Urinary bladder (tissue), 4 donors: ENCODE measurements around the gene DUSP6. TPM values are rescaled to one million over a fixed set of nuclear protein-coding genes. Genes with fewer than 3 reads are reported as not detected.
A peak's percentile ranks its signal among the peaks of the same experiment; 100 is the strongest.

Source experiments
- DNase-seq: peaks from one replicate; pipeline ENCODE4 v3.0.0-alpha.2; 2015; ENCODE audit errors: extremely low spot score
- H3K27ac ChIP-seq: one replicate; pipeline ENCODE4 v1.5.1; 2013; ENCODE audit warnings: low read depth, mild to moderate bottlenecking, moderate library complexity
- H3K36me3 ChIP-seq: one replicate; pipeline ENCODE4 v1.6.1; 2013; ENCODE audit warnings: mild to moderate bottlenecking, moderate library complexity; ENCODE audit not compliant: insufficient read depth
- H3K4me1 ChIP-seq: one replicate; pipeline ENCODE4 v1.6.1; 2013; ENCODE audit warnings: mild to moderate bottlenecking, moderate library complexity; ENCODE audit not compliant: insufficient read depth
- H3K4me3 ChIP-seq: one replicate; pipeline ENCODE4 v1.5.1; 2013; ENCODE audit warnings: low read depth, low read length
- WGBS: extraction: QIAGEN DNeasy Blood & Tissue Kit; methylation state at CpG from one replicate; pipeline ENCODE4 v1.1.7; 2013; 5-methylcytosine and 5-hydroxymethylcytosine counted together
- polyA plus RNA-seq: library from polyadenylated mRNA; stranded (reverse); fragments of 200-250 nt; gene quantifications from one replicate; pipeline ENCODE4 v1.2.3, GENCODE V29; 2013
- total RNA-seq: library from RNA; depleted of rRNA; stranded (reverse); fragments of >200 nt; gene quantifications from one replicate; pipeline ENCODE4 v1.2.3, GENCODE V29; 2014
- donor health status: healthy with polysubstance abuse.
- donor health status: healthy.

Gene DUSP6, protein sequence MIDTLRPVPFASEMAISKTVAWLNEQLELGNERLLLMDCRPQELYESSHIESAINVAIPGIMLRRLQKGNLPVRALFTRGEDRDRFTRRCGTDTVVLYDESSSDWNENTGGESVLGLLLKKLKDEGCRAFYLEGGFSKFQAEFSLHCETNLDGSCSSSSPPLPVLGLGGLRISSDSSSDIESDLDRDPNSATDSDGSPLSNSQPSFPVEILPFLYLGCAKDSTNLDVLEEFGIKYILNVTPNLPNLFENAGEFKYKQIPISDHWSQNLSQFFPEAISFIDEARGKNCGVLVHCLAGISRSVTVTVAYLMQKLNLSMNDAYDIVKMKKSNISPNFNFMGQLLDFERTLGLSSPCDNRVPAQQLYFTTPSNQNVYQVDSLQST
- 77.1 TPM for total RNA-seq
- 66.1 TPM for polyA plus RNA-seq

DNA sequence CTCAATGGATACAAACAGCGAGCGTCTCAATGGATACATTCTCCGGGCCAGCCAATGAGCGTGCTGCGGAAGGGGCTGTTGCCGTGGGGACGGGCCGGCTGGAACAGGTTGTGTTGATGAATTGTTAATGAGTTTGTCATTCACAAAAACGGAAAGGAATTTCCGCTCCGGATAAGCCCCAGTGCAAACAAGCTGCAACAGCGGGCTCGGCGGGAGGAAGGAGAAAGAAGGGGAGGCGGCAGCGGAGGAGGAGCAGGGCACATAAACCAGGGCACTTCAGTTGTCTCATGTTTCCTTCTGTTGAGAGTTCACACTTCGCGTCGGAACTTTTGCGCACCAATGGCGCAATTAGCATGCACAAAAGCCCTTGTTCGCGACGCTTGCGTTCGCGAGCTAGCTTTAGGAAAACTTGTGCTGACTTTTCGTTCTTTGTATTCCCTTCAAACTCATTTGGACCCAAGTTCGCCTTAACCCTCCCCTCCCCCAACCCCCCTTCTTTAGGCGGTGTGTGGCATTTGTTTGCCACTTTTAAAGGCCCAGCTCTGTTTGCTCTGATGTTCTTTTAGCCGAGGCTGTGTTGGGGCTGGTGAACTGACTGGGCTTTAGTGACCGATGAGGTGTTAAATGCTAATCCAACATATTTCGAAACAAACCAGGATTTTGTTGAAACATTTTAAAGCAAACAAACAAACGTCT lies at the start of gene DUSP6:
Gene DUSP6 (minus strand): TSS at position 10 of the 696 bp plus-strand sequence. CDS start 462 bp downstream, outside the sequence.
- Histone ChIP-seq H3K36me3 (no peaks in the 10 kb centered on the region), H3K4me1 (no peaks in the 10 kb centered on the region), H3K4me3 (peak within 1 kb of the TSS; percentile 67), H3K27ac (peak within 1 kb of the TSS; percentile 91)
- under 1% methylated on average over 34 of the region's 34 CpGs for WGBS
- peak; percentile 93 for DNase-seq

DNA sequence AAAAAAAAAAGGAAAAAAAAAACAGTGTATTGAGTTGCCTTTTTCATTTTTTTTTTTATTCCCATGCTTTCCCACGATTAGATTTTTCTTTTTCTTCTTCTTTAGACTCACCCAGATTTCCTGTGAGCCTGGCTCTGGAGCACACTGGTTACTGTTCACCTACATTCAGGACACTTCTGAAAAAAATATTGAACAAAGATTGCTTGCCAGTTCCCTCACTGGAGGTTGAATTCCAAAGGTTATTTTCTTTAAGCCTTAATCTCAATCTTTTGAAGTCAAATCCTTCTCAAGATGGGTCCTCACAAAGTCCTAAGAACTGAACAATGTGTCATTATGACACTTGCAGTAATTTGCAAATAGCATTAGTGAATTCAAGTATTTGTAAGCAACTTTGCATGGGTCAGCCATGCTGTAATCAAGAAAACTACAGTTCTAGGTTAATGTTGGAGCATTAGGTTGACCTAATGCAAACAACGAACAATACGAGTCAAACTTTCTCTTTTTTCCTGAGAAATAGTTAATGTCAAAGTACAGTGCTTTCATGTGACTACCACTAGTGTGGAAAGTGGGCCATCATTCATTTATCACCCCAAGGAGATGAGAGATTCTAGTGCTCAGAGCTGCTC lies 49.2 kb upstream of the DUSP6 start:
- Histone ChIP-seq H3K4me1 (no peaks in the 10 kb centered on the region), H3K36me3 (no peaks in the 10 kb centered on the region), H3K4me3 (no peak overlapping the region), H3K27ac (no peak overlapping the region)
- no peak for DNase-seq
- WGBS = 89% methylated on average over 3 of the region's 3 CpGs

DNA sequence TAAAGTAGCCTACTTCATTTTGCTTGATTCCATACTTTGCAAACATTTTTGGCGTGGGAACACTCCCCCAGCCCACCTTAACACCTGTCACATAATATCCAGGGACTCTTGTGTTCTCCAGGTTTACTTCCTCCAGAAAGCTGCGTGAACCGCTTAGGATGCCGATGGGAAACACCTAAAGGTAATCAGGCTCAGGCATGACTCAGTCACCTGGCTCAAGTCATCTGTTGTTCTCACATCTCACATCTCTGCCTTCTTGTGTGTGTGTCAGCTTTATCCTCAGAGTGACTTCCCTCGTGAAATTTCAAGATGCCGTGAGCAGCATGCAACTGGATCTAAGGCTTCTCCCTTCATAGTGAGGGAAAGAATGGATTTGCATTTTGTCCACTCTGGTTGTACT lies 48.1 kb upstream of the DUSP6 start:
- Histone ChIP-seq H3K27ac (no peak overlapping the region), H3K4me1 (no peaks in the 10 kb centered on the region), H3K4me3 (no peak overlapping the region), H3K36me3 (no peaks in the 10 kb centered on the region)
- 96% methylated on average over 6 of the region's 6 CpGs for whole genome bisulfite sequencing
- DNase-seq = no peak

DNA sequence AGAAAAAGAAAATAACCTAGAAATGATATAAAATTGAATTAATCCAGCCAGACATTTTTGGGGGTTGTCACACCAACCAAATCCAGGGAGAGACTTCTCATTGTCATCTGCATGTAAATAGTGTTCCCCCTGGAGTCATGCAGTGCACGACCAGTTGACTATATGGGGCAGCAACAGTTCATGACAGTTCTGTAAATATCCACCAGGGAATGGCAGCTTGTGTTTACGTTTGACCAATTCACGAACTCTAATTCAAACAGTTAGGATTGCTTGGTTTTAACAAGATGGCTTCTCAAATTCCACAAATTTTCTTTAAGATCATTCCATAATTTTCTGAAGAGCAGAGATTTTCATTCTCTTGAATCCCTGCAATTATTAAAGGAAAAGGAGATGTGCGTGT lies 43.4 kb upstream of the DUSP6 start:
- H3K4me3 ChIP-seq = no peak overlapping the region
- H3K27ac ChIP-seq = no peak overlapping the region
- WGBS = 70% methylated on average over 4 of the region's 4 CpGs
- DNase-seq = no peak
- no peaks in the 10 kb centered on the region for H3K4me1 ChIP-seq
- H3K36me3 ChIP-seq = no peaks in the 10 kb centered on the region

DNA sequence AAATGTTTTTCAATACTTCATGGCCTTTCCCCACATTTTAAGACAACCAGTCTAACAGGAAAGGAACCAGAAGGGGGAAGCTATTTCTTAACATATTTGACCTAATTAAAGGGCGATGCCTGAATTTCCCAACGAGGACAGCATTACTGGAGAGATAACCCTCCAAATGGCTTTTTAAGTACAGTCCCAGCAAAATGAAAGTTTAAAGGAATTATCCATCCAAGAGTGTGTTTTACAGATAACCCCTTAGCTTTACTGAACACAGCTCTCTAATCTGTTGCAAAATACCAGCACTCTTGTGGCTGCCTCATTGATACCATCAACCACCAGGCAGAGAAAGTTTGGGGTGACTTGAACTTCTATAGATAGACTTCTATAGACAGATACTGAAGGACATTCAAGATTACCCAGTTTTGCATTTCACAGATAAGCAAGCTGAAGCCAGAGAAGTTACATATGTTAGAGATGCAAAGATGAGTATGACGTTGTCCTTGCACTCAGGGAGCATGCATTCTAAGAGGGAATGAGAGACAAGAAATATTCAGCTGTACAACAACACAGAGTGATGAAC lies 41.3 kb upstream of the DUSP6 start:
- H3K4me3 ChIP-seq = no peak overlapping the region
- peak overlapping the region; percentile 18 for H3K27ac ChIP-seq
- no peaks in the 10 kb centered on the region for H3K4me1 ChIP-seq
- 50% methylated on average over 3 of the region's 3 CpGs for WGBS
- H3K36me3 ChIP-seq = no peaks in the 10 kb centered on the region
- no peak for DNase-seq

DNA sequence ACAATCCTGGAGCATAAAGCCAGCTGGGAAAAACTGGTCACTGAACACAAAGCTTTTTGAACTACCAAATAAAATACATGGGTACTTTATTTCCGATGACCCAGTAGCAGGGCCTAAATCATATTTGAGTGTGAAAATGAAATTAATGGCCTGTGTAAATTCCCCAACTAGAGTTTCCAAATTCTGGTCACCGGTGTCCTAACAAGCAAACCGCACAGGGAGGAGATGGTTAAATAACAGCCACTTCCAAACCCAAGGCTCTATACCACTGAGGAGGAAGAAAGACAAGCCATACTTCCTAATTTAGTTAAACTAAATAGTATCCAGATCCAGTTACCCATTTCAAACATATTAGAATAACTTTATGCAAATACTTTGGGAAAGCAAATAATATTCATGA lies 40.1 kb upstream of the DUSP6 start:
- no peak for DNase-seq
- H3K4me1 ChIP-seq = no peaks in the 10 kb centered on the region
- no peak overlapping the region for H3K27ac ChIP-seq
- H3K36me3 ChIP-seq = no peaks in the 10 kb centered on the region
- 94% methylated on average over 3 of the region's 3 CpGs for WGBS
- H3K4me3 ChIP-seq = no peak overlapping the region

DNA sequence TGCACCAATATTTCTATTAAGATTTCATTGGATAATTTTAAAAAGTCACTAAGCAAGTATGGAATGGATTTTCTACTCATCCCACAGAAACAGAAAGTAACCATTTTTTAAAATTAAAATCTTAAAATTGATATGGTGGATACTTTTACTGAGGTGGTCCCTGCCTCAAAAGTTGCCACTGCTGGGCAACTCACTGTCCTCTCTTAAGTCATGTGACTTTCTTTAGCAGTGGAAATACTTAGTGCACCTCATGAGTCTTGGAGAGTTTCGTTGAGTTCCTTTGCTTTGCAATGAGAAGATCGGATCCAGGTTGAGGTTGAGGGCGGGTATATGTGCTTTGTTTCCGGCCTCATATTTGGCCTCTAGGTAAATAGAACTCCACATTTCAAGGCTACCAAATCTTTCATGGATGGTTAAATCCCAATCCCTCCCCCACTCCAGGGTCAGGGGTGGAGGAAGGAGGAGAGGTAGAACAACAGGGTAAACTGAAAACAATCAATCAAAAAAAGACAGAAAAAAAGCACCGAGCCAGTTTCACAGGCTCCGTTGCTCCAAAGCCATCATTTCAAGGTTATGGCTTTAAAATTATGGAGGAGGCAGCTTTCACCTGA lies 39.5 kb upstream of the DUSP6 start:
- Histone ChIP-seq H3K4me3 (no peak overlapping the region), H3K27ac (no peak overlapping the region), H3K4me1 (no peaks in the 10 kb centered on the region), H3K36me3 (no peaks in the 10 kb centered on the region)
- no peak for DNase-seq
- WGBS = 94% methylated on average over 6 of the region's 6 CpGs

DNA sequence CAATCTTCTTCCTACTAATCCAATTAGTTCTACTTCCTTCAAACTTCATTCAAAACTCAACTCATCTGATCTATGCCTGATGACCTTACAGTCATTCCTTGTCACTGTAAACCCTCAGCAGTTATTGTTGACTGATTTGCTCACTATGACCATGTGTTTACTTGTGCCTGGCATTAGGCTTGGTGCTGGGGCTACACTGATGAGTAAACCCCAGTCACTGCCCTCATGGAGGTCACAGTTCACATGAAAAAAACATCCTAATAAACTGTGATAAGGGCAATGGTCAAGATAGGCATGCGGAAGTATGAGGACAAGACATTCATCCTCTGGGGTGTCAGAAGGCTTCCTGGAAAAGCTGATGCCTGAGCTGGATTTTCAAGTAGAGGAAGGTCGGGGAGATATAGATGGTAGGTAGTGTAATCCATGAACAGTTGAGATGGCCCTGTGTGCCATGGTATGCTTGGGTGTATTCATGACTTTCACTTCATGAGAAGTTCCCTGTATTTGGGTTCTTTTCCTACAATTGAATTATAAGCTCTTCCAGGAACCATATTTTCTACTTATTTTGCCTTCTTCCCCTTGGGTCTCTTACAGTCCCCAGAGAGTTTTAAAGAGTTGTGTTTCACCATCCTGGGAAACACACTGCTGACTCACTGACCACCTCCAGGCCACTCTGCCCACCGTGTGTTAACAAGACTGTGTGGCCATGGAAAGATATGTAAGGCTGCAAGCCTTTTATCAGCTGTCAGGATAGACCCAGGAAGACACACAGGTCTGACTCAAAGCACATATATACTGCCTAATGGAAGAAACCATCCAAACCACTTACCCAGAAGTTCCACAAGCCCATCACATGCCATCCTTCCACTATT lies 38.7 kb upstream of the DUSP6 start:
- DNase-seq = no peak
- H3K36me3 ChIP-seq = no peaks in the 10 kb centered on the region
- H3K27ac ChIP-seq = no peak overlapping the region
- WGBS = 86% methylated on average over 3 of the region's 3 CpGs
- no peaks in the 10 kb centered on the region for H3K4me1 ChIP-seq
- no peak overlapping the region for H3K4me3 ChIP-seq

DNA sequence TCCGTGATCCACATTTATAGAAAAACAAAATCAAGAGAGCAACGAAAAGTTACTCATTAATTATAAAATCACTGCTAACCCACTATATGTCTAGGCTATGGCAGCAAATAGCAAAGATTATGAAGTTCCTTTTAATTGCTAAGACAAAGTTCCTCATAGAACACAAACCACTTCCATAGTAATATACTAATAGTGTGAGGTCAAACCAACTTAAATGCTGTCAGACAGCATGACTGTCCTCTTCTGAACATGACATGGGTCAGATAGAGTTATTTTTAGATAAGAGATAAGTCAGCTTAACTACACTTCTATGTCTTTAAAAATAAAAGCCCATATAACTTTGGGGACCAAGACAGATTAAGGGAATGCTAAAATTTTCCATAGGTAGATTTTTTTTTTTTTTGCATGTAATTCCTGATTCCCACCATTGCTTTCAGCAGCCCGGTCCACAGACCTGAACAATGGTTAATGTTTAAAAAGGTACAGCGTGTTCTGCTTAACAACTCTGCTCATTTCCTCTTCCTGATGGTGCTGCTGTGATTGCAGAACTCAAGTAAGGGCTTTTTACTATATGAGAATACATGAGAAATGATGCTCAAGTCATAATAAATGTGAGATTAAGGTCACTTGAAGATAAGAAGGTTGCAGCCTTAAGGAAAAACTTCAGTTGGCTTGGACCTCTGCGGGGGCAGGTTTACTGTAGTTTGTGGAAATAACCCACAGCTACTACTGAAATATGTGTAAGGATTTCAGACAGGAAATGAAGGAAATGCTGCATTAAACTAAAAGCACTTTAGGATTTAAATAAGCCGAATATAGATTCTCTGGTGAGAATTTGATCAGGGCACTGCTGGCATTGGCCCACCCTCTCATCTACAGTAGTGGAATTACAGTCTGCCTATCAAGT lies 37.7 kb upstream of the DUSP6 start:
- H3K27ac ChIP-seq = no peak overlapping the region
- H3K36me3 ChIP-seq = no peaks in the 10 kb centered on the region
- no peak overlapping the region for H3K4me3 ChIP-seq
- 54% methylated on average over 6 of the region's 6 CpGs for WGBS
- no peak for DNase-seq
- H3K4me1 ChIP-seq = no peaks in the 10 kb centered on the region

DNA sequence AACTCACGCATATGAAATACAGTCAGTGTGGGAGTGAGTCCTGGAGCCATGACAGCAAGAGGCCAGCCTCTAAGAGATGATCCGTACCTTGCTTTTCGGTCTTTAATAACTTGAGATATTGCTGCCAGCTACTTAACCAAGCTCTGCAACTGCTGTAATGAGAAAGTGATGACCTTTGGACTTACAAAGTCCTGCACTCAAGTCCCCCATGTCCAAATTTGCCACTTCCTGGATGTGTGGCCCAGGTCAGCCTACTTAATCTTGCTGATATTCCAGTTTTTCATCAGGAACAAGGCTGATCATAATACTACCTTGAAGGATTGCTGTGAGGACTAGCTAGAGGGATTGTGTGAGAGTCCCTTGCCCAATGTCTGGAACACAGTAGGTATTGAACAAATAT lies 33.8 kb upstream of the DUSP6 start:
- Histone ChIP-seq H3K4me1 (no peaks in the 10 kb centered on the region), H3K27ac (no peak overlapping the region), H3K4me3 (no peak overlapping the region), H3K36me3 (no peaks in the 10 kb centered on the region)
- 74% methylated on average over 3 of the region's 3 CpGs for WGBS
- DNase-seq = no peak

DNA sequence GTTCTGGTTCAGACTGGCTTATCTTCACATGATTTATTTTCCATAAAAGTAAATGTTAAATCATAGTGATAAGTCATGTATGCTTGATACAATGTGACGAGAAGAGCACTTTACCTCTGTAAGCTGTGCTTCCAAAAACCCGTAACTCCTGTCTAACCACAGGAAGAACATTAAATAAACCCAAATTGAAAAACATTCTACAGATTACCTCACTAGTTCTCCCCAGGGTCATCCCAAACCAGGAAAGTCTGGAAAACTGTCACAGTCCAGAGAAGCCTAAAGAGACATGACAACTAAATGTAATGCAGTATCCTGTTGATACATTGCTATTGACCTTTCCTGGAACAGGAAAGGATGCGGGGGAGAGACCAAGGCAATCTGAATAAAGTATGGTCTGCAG lies 32.5 kb upstream of the DUSP6 start:
- no peak for DNase-seq
- 49% methylated on average over 3 of the region's 3 CpGs for WGBS
- Histone ChIP-seq H3K4me3 (no peak overlapping the region), H3K4me1 (no peaks in the 10 kb centered on the region), H3K36me3 (no peaks in the 10 kb centered on the region), H3K27ac (no peak overlapping the region)
